ENCODE data around the gene ERP44.

DNA sequence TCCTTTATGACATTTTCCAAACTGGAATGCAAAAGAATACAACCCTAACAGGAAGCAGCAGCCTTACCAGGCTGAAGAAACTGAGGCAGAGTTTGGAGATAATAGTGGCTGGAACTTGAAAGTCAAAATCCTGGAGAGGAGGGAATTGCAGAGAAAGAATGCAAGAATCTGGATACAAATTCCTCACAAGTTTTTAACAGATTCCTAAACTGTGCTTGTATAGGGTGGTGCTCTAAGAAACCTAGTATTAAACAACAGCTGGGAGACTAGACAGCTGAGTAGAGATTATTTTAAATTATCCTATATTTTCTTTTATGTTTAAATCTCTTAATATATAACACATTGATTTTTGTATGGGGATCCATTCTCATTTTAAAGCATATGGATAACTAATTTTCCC is 31.0 kb upstream of the ERP44 start:
- TF ChIP-seq CTCF (IDR thresholded peaks at IDR 0.05) (no peak), POLR2A (IDR thresholded peaks at IDR 0.05) (no peak)

Measured in right lobe of liver (tissue), 4 donors.